HG03108 (cell line): ENCODE data around the gene RIMKLA.

ENCODE experiments used
- ATAC-seq: cut with Tn5 transposase; IDR thresholded peaks from one replicate; pipeline ENCODE4 v1.9.1; 2021; ENCODE audit warnings: moderate library complexity; ENCODE audit not compliant: unreplicated experiment

RIMKLA gene, protein sequence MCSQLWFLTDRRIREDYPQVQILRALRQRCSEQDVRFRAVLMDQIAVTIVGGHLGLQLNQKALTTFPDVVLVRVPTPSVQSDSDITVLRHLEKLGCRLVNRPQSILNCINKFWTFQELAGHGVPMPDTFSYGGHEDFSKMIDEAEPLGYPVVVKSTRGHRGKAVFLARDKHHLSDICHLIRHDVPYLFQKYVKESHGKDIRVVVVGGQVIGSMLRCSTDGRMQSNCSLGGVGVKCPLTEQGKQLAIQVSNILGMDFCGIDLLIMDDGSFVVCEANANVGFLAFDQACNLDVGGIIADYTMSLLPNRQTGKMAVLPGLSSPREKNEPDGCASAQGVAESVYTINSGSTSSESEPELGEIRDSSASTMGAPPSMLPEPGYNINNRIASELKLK

DNA sequence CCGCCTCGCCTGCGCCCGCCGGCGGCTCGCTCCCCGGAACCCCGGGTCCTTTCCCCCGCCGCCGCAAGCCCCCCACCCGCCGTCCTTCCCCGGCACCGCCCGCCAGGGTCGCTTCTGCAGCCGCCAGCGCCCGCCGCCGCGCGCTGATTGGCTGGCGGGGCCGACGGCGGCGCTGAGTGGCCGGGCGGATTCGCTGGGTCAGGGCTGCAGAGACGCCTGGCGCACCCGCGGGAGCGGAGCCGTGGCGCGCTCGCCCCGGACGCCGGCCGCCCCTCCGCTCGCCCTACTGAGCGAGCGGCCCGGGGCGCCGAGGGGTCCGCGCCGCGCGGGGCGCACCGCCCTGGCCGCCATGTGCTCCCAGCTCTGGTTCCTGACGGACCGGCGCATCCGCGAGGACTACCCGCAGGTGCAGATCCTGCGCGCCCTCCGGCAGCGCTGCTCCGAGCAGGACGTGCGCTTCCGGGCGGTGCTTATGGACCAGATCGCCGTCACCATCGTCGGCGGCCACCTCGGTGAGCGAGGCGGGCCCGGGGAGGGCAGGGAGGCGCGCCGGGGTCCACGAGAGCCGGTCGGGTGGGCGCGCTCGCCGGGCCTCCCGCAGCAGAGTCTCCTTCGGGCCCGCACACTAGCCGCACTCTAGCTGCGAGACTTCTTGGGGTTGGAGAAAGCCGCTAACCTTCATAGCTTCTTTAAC lies at the start of gene RIMKLA:
Gene RIMKLA (plus strand): TSS at position 207 of the 694 bp plus-strand sequence. CDS start 143 bp downstream, at position 350.
- ATAC-seq, result peak; percentile 87

DNA sequence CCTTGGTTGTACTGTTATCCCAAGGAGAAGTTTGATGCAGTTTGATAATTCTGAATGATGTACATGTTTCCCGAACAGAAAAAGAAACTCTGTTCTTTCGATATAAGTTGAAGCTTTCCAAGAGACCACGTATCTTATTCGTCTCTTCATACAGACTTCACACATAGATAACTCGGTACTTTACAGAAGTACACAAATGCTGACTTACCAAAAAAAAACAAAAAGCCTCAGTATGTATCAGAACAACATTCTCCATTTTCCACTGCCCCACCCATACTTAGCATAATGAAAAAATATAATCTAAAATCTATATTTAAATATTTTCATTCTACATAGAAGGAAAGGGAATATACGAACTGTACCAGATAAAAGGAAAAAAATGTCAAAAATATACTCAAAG lies 47.7 kb upstream of the RIMKLA start:
- no peak for ATAC-seq

DNA sequence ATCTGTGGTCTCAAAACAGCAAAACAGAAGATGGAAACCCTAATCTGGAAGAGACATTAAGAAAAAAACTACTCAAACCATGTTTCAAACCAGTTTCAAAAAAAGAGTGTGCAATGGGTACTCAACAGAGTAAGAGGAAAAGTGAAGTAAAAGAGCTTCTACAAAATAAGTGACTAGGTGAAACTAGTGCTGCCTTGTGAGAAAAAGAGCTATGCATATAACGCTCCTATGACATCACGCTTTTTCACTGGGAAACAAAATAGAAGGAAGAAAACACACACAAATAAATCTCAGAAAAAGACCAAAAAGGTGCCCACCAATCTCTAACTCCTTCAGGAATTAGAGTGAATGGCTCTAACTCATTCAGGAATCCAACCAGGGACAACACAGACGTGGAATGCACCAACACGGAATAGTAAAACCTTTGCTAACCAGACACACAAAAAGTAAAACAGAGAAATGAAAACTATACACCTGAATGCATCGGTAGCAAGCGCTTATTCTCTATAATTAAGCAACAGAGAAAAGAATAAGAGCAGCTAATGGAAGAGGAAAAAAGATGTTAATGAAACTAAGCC lies 46.8 kb upstream of the RIMKLA start:
- no peak for ATAC-seq

DNA sequence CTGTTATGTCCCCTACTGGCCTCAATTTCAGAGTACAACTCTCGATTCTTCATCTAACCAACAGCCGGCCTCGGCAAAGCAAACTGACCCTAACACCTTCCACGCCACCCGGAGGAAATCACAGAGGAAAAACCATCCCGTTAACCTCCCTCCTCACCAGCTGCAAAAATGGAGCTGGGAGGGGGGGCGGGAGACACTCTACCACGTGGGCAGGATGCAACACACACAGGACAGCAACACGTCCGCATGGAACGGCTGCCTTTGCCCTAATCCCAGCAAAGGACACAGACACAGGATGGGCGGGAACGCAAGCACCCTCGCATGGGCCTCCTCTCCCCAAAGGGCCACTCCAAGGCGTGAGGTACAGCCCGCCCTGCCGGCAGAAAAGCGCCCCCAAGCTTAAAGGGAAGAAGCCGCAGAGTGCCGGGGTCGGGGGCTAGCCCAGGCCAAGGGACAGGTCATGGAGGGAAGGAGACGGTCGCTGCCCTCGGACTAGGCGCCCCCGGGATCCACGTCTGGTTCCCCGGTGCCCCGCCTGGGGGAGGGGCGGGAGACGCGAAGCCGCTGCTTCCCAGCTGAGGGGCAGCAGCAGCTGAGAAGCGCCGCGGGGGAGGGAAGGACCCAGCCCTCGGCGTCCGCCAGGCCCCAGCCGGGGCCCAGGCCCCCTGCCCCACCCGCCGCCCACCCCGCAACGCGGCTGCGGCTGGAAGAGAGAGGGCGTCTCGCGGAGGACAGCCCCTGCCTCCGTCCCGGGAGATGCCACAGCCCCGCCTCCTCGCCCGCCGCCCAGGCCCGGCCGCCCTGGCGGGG lies 46.1 kb upstream of the RIMKLA start:
- peak; percentile 45 for ATAC-seq

DNA sequence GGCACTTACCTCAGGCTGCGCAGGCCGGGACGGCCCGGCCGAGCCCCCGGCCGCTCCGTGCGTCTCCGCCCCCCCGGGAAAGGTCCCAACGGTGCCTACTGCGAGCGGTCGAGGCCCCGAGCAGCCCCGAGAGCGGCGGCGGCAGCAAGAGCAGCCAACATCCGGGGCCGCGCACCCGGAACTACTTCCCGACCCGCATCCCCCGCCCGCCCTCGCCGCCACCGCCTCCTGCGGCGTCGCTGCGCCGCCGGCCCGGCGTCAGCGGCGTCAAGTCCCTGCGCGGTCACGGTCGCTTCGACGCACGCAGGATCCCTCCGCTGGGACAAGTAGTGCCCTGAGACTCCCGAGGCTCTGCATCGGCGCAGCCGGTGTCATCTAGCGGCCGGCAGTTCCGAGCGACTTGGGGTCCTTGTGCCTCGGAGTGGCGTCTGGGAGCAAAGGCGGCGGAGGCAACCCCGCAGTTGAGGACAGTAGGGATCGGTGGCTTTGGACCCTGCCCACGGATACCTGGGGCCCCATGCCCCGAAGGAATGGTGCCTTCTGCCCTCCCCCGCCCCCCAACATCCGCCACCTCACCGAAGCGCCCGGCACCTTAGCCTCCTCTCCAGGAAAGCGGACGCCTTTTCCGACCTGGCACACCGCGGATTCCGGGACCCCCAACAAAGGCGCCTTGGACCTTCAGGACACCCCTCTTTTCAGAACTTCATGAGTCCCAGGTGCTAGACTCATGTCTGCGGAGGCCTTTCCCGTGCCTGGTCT lies 45.4 kb upstream of the RIMKLA start, which contains the start of gene FOXJ3:
Gene FOXJ3 (minus strand): TSS at position 186 of the 759 bp plus-strand sequence. CDS start 24,142 bp downstream, outside the sequence.
- ATAC-seq, result peak; percentile 64

DNA sequence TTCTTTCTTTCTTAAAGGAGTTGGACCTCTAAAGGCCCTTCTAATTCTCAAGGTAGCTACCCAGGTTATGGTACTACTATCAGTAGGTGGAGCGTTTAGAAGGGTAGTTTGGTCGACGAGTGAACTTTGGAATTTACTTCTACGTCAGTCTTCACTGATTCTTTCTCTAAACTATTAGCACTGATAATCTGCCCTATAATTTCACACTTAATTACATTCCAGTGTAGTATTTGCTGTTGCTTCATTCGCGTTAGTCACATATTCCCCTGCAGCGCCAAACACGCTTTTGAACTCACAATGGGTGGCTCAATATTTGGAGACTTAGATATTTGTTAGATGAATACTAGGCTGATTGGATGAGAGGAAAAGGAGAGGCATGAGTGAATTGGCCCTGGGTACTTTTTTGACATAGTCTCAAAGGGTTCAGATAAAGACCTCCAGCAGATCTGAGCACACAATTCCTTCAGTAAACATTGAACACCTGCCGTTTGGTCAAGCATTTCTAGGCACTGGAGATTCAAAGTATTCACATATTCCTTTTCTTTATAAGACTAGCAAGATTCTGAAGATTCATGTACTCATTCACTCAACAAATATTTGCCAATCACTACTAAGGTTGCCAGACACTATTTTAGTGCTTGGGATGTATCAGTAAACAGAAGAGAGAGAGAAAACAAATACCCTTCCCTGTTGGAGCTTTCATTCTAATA lies 44.6 kb upstream of the RIMKLA start:
- ATAC-seq, result no peak

DNA sequence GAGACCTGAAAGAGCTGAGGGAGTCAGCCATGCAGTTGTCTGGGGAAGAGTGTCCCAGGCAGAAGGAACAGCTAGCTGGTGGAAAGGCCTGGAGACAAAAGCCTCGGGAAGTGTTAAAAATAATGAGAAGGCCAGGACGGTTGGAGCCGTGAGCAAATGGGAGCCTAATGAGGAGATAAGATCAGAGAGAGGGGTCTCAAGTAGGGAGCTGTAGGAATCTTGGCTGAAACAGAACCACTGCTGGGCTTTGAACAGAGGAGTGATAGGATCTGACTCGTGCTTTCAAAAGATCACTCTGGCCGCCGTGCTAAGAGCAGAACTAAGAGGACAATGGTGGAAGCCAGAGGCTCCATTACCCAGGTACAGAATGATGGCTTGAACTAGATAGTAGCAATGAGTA lies 43.6 kb upstream of the RIMKLA start:
- ATAC-seq, result no peak

DNA sequence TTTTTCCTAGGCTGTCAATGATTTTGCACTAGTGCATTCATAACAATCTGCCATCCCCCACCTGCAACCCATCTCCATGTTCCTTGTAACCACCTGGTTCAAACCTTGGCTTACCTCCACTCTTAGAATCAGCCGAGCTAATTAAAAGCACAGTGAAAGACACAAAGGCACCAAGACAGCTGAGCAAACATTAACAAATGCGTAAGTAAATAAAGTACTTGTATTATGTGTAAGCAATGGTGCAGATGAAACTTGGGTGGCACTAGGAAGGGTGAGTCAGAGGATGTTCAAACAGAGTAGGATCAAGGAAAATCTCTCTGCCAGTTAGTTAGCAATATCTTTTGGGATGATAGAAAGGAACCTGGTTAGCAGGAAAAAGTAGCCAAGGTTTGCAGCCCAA lies 40.5 kb upstream of the RIMKLA start:
- ATAC-seq, result no peak

DNA sequence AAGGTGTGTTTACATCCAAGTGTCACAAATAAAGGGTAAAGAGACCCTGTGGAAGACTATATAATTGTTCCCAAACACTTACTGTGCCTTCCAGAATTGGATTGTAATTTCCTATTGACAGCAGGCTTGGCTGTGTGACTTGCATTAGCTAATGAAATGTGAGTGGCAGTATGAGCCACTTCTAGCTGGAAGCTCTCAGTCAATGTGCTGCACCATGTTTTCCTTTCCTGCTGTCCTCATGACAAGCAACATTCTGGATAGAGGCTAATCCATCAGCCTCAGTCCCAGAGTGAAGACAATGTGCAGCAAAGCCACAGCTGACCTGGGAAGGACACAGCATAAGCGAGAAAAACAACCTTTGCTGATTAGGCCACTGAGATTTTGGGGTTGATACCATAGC lies 39.7 kb upstream of the RIMKLA start:
- ATAC-seq, result no peak

DNA sequence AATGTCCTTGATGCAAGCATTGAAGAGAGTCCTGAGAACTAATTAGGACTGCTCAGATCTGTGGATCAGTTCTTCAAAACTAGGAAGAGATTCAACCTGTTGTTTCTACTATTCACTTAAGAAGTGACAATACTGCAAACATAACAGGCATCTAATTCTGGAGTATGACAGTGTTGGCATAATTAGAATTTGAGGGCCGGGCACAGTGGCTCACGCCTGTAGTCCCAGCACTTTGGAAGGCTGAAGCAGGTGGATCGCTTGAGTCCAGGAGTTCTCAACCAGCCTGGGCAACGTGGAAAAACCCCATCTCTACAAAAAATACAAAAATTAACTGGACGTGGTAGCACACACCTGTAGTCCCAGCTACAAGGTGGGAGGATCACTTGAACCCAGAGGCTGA lies 37.5 kb upstream of the RIMKLA start:
- ATAC-seq, result no peak

DNA sequence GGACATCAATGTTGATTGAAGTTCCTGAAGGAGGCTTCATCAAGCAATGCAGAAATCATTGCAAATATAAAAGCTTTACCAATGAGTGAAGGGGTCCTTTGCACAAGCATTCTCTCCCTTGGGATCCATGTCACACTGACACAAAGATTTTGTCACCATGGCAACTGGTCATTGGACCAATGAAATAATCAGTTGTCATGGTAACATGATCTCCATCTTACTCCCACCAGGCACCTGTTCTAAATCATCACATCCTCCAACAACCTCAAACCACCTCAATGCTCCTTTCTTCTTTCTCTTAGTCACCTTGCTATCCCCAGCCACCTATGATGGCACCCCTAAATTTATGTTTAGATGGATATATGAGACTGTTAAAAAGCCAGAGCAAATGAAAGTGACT lies 32.1 kb upstream of the RIMKLA start:
- no peak for ATAC-seq

DNA sequence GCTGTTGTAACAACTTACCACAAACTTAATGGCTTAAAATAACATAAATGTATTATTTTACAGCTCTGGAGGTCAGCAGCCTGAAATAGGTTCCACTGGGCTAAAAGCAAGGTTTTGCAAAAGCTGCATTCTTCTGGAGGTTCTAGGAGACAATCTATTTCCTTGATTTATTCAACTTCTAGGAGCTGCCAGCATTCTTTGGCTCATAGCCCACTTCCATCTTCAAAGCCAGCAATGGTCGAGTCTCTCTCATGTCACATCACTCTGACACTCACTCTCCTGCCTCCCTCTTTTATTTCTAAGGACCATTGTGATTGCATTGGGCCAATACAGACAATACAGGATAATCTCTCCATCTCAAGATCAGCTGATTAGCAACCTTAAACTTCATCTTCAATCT lies 30.5 kb upstream of the RIMKLA start:
- no peak for ATAC-seq

DNA sequence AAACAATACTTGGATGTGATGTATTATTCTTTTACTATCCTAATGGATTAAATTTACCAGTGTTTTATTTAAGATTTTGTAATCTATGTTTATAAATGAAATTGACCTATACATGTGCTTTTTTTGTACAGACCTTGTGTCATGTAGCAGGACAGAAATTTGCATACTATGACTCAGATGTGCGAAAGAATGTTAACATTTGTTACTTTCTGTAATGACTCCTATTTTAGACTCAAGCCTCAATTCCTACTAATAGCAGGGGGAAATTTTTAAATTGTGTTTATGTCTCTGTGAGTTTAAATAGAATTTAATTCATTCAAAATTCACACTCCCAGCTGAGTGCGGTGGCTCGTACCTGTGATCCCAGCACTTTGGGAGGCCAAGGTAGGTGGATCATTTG lies 21.8 kb upstream of the RIMKLA start:
- ATAC-seq, result no peak

DNA sequence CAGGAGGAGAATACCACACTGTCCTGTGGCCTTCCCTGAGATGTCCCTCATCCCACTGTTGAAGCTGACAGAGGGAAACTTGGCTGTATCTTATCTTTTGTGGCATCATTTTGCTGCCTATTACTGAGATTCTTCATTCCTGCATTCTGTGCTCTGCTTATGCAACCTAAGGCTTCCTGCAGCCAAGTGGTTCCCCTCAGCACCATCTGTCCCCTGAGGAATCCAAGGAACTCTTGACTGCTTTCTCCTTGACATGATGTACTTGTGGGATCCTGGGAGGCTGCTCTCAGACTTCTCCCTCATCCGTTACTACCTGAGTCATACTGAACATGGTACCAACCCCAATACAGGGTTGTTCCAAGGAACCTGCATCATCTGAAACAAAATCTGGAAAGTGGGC lies 21.1 kb upstream of the RIMKLA start:
- no peak for ATAC-seq

DNA sequence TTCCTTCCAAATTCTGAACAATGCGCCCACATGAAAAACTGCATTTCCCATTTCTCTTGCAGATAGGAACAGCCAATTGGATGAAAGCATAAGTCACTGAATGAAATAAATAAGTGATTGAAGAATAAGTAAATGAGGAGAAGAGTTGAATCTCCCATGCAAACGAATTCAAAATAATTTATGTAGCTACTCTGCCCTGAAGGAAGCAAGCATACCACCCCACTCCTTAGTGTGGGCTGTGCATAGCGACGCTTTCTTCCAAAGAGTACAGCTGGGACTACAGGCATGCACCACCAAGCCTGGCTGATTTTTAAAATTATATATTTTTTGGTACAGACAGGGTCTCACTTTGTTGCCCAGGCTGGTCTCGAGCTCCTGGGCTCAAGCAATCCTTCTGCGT lies 16.5 kb upstream of the RIMKLA start:
- no peak for ATAC-seq

DNA sequence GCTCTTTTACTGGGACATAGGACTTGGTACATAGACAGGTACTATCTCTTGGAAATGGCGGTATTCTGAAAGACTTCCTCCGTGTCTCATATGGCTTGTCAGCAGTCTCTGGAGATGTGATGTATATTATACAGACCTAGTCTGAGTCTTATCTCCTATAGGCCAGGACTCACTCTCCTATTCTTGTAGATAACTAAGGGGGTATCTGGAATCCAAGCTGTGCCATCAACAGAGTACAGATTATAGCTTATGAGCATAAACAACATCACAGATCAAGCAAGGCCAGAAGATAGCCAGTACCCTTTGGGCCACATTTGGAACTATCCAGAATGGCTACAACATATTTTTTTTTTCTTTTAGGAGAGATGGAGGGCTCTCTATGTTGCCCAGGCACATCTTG lies 16.1 kb upstream of the RIMKLA start:
- no peak for ATAC-seq

DNA sequence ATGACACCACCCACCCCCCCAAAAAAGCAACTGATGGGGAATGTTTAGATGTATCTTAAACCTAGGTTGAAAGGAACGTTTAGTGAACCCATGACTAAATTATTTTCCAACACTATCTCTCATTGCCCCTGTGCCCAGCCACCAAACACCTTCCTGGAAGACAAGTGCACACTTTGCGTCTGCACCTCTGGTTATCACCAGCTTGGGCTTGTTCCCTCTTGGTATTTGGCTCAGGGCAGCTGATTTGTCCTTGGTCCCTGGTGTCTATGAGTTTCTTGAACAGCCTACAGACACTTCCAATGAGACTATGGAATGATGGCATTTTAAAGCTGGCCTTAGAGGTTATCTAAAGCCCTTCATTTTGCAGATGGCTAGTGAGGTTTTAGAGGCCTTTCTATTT lies 15.5 kb upstream of the RIMKLA start:
- no peak for ATAC-seq

DNA sequence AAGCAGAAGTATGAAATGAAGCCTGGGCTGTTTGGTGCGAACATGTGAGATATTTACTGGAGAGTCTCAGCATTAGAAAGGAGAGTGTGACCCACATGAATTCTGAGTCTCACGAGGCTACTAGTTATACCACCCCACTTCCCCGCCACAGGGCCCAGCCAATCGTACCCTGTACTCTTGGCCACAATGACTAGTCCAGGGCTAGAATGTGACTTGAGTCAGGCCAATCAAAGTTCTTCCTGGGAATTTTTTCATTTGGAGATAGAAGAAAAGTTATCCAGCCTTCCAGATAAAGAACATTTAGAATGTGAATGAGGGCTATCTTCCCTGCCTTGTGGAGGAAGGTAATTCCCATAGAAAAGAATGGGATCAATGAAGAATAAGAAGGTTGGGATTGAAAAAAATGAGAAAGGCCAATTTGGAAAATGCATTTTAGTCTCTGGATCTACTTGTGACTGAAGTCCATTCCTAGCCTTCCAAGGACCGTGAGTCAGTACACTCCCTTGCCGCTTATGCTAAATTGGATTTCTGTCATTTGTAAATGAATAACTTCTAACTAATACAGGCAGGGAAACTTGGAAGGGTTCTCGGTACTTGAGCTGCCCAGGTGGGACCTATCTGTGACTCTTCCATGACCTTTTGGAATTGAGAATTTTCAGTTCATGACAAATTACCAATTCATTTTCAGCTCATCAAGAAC lies 12.3 kb upstream of the RIMKLA start:
- no peak for ATAC-seq

DNA sequence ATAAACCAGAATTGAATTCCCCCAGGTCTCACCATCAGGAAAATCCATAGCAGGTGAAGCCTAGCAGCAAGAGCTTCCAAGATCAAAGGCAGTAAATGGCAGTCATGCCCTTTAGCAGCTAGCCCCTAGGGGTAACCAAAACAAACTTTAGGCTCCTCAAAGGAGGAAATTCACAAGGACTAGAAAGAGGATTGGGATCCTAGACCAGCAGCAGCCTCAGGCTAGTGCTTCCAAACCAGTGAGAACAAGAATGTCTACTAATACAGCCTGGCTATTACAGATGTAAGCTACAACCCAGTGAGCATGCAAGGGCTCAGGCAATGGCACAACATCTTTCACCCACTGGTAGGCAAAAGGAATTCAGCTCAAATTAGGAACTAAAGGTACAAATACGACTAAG lies 11.1 kb upstream of the RIMKLA start:
- ATAC-seq, result no peak
